ENCODE results near the gene HRC.

HRC gene

DNA sequence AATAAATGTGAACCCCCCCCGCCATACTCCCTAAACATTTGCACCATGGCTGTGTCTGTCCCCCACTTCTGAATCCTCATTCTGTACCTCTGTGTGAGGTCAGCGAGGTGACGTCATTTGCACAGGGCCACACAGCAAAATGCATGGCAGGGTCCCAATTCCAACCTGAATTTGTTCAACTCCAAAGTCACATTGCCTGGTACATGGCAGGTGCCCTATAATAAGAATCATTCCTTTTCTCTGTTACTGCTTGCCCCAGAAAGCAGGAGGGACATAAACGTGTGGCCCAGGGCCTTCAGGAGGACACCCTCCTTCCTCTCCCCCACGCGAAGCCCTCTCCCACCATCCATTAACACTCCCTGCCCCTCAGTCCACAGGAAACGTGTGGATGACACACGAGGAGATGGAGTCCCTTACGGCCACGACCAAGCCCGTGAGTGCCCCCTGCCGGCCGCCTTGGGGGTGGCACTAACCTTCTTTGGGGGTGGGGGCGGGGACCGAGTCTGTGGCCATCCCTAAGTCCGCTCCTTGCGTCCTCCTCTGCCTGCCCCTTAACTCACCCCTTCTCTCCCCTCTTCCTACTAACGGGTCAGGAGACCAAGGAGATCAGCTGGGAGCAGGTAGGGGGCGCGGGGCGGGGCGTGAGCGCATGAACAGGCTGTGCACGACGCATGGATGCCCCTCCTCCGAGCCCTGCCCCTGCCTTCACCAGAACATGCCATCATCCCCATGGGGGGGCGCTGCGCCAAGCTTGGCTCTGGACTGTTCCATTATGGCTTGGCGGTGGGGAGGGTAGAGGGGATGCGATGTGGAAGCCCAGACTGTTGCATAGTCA, 9.4 kb downstream of the HRC start:
- H3K27ac ChIP-seq, result no peak overlapping the region
- H3K9me3 ChIP-seq, result peaks cover 4% of the 10 kb centered on the region
- H3K36me3 ChIP-seq, result no peaks in the 10 kb centered on the region
- no peak overlapping the region for H3K4me3 ChIP-seq (ENCODE audit: low read depth in 1 of 2, low read length in 1 of 2)
- H3K4me1 ChIP-seq (ENCODE audit: control insufficient read depth in 1 of 2, insufficient read depth in 1 of 2, low read depth in 1 of 2, low read length in 1 of 2), result peaks cover 23 to 31% of the 10 kb centered on the region in 2 experiments
- TF ChIP-seq, protein P1, sequence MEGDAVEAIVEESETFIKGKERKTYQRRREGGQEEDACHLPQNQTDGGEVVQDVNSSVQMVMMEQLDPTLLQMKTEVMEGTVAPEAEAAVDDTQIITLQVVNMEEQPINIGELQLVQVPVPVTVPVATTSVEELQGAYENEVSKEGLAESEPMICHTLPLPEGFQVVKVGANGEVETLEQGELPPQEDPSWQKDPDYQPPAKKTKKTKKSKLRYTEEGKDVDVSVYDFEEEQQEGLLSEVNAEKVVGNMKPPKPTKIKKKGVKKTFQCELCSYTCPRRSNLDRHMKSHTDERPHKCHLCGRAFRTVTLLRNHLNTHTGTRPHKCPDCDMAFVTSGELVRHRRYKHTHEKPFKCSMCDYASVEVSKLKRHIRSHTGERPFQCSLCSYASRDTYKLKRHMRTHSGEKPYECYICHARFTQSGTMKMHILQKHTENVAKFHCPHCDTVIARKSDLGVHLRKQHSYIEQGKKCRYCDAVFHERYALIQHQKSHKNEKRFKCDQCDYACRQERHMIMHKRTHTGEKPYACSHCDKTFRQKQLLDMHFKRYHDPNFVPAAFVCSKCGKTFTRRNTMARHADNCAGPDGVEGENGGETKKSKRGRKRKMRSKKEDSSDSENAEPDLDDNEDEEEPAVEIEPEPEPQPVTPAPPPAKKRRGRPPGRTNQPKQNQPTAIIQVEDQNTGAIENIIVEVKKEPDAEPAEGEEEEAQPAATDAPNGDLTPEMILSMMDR (IDR thresholded peaks at IDR 0.05), result peak; percentile 87
- H3K27me3 ChIP-seq, result peaks cover 99% of the 10 kb centered on the region

DNA sequence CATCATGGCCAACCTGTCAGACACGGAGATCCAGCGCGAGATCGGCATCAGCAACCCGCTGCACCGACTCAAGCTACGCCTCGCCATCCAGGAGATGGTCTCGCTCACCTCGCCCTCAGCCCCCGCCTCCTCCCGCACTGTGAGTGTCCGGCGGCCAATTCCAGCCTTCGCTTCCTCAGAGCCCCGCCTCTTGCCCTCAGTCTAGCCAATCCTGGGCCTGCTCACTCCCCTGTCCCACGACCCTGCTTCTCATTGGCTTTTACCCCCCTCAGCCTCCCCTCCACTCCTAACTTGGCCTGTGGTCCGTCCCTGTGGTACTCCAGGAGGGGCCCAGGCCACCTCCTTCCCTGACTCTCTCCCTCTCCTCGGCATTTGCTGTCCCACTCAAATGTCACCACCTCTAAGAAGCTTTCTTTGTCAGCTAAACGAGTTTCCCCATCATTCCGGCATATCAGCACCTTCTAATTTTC, 12.3 kb downstream of the HRC start:
- Histone ChIP-seq H3K36me3 (no peaks in the 10 kb centered on the region), H3K4me1 (ENCODE audit: control insufficient read depth in 1 of 2, insufficient read depth in 1 of 2, low read depth in 1 of 2, low read length in 1 of 2) (peaks cover 4 to 11% of the 10 kb centered on the region in 2 experiments), H3K27ac (no peak overlapping the region), H3K27me3 (peaks cover 75% of the 10 kb centered on the region), H3K4me3 (ENCODE audit: low read depth in 1 of 2, low read length in 1 of 2) (no peak overlapping the region), H3K9me3 (no peaks in the 10 kb centered on the region)
- TF ChIP-seq, protein P1 (IDR thresholded peaks at IDR 0.05), result no peak

DNA sequence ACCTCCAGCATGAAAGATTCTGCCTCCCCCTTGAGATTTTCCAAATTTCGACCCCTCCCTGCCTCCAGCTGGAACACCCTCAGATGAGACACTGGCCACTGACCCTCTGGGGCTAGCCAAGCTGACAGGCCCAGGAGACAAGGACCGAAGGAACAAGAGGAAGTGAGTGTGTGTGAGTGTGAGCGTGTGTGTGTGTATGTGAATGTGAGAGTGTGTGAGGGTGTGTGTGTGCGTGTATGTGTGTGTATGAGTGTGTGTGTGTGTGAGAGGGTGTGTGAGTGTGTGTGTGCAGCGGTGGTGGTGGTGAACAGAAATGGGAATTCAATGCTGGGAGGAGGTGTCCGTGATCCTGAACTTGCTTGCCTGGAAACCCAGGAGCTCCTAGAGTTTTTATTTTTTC, 13.8 kb downstream of the HRC start:
- Histone ChIP-seq H3K4me3 (ENCODE audit: low read depth in 1 of 2, low read length in 1 of 2) (no peak overlapping the region), H3K4me1 (ENCODE audit: control insufficient read depth in 1 of 2, insufficient read depth in 1 of 2, low read depth in 1 of 2, low read length in 1 of 2) (peaks cover 4 to 11% of the 10 kb centered on the region in 2 experiments)
- TF ChIP-seq, protein P1 (IDR thresholded peaks at IDR 0.05), result no peak

DNA sequence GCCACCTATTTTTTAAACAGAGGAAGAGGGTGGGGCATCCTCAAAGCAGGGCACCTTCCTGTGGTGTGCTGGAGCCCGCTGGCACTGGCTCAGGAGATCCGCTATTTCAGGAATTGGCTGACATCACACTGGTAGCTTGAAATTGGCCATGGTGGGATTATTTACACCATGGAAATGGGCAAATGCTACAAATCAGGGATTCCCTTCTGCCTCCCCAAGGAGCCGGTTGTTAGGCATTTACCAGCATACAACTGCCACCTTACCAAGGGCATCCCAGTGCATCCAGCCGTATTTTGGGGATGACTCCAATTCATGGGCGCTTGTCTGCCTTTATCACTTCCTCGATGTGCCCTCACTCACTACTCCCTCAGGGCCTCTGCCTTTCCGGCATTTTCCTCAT, 14.2 kb downstream of the HRC start:
- Histone ChIP-seq H3K36me3 (no peaks in the 10 kb centered on the region), H3K4me1 (ENCODE audit: control insufficient read depth in 1 of 2, insufficient read depth in 1 of 2, low read depth in 1 of 2, low read length in 1 of 2) (peaks cover 4 to 9% of the 10 kb centered on the region in 2 experiments), H3K4me3 (ENCODE audit: low read depth in 1 of 2, low read length in 1 of 2) (no peak overlapping the region), H3K9me3 (no peaks in the 10 kb centered on the region), H3K27ac (no peak overlapping the region), H3K27me3 (peaks cover 58% of the 10 kb centered on the region)
- TF ChIP-seq, protein P1 (IDR thresholded peaks at IDR 0.05), result no peak

More for the DNA sequence above, 13.8 kb downstream of the HRC start:
- Histone ChIP-seq H3K9me3 (no peaks in the 10 kb centered on the region), H3K36me3 (no peaks in the 10 kb centered on the region), H3K27ac (no peak overlapping the region), H3K27me3 (peaks cover 60% of the 10 kb centered on the region)

DNA sequence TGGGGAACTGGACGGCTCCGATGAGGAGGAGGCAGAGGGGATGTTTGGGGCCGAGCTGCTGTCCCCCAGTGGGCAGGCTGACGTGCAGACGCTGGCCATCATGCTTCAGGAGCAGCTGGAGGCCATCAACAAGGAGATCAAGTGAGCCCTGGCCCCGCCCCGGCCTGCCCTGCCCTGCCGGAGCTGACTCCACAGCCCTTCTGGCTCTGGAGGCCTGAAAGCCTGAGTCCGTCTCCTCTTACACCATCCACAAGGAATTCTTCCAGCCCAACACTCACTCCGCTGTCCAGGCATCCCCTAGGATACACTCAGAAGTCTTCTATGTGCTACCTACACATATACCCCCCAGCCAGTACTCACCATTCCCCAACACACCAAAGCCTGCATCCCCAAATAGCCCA, 18.4 kb downstream of the HRC start:
- Histone ChIP-seq H3K36me3 (no peaks in the 10 kb centered on the region), H3K27ac (no peak overlapping the region), H3K4me1 (ENCODE audit: control insufficient read depth in 1 of 2, insufficient read depth in 1 of 2, low read depth in 1 of 2, low read length in 1 of 2) (peaks cover 7% of the 10 kb centered on the region in 2 experiments), H3K4me3 (ENCODE audit: low read depth in 1 of 2, low read length in 1 of 2) (no peak overlapping the region), H3K27me3 (peaks cover 59% of the 10 kb centered on the region), H3K9me3 (no peaks in the 10 kb centered on the region)
- TF ChIP-seq, protein P1 (IDR thresholded peaks at IDR 0.05), result no peak

Data from neutrophil (primary cell).